Retina (tissue), 1 donor: Measurements from ENCODE around the gene CHPF.
A peak's percentile ranks its signal among the peaks of the same experiment; 100 is the strongest.

Experiments
- DNase-seq: peaks from one replicate; pipeline ENCODE4 v3.0.0-alpha.2; 2016

CHPF gene

GRCh38 chr2:219543596-219544358, at the start of gene CHPF, which contains the start of gene TMEM198:
Gene CHPF, minus strand, starts transcription at chr2:219543809. Its CDS starts 271 bp downstream, at chr2:219543538.
Gene TMEM198, plus strand, starts transcription at chr2:219544028. Its CDS starts 700 bp downstream, at chr2:219544728.
- DNase-seq, result peak; percentile 99

GRCh38 chr2:219593154-219593553, 49.5 kb upstream of the CHPF start:
- DNase-seq, result no peak

- no peak for DNase-seq
Measured at GRCh38 chr2:219592736-219593135, 49.1 kb upstream of the CHPF start.

- no peak for DNase-seq
Measured at GRCh38 chr2:219591091-219591490, 47.5 kb upstream of the CHPF start.

- DNase-seq, result no peak
Measured at GRCh38 chr2:219581346-219581745, 37.7 kb upstream of the CHPF start.

- DNase-seq, result no peak
Measured at GRCh38 chr2:219578811-219579613, 35.4 kb upstream of the CHPF start.

- peak; percentile 79 for DNase-seq
Measured at GRCh38 chr2:219576505-219577388, 33.1 kb upstream of the CHPF start.

GRCh38 chr2:219575566-219576504, 32.2 kb upstream of the CHPF start:
- no peak for DNase-seq

- DNase-seq, result no peak
Measured at GRCh38 chr2:219574484-219575311, 31.1 kb upstream of the CHPF start.

GRCh38 chr2:219573166-219573565, 29.6 kb upstream of the CHPF start:
- no peak for DNase-seq

- DNase-seq, result no peak
Measured at GRCh38 chr2:219572237-219573001, 28.8 kb upstream of the CHPF start, which contains the start of gene INHA. Gene INHA, plus strand, starts transcription at chr2:219572310. Its CDS starts 65 bp downstream, at chr2:219572375.

GRCh38 chr2:219571311-219572236, 28.0 kb upstream of the CHPF start, which contains the start of gene OBSL1:
Gene OBSL1, minus strand, starts transcription at chr2:219571539. Its CDS starts 307 bp downstream, at chr2:219571232.
- peak; percentile 81 for DNase-seq

GRCh38 chr2:219570924-219571310, 27.3 kb upstream of the CHPF start:
- peak; percentile 70 for DNase-seq

GRCh38 chr2:219570194-219570923, 26.8 kb upstream of the CHPF start:
- peak; percentile 70 for DNase-seq

- no peak for DNase-seq
Measured at GRCh38 chr2:219569635-219570034, 26.0 kb upstream of the CHPF start.

- DNase-seq, result no peak
Measured at GRCh38 chr2:219569041-219569440, 25.4 kb upstream of the CHPF start.

- DNase-seq, result no peak
Measured at GRCh38 chr2:219567791-219568361, 24.3 kb upstream of the CHPF start.
